Right lobe of liver (tissue), 4 donors: Measurements from ENCODE around the gene POLR2J.
"Not testable (repeated sequence)": the region's sequence is repeated elsewhere in the genome, so short reads cannot be mapped to it uniquely, and the experiment has no call there.

Experiments used
- POLR2A ChIP-seq: fragments of 450-650 bp; IDR thresholded peaks from one replicate; pipeline ENCODE4 v1.6.1; 2017; ENCODE audit warnings: antibody characterized with exemption, mild to moderate bottlenecking
- TF ChIP-seq, protein P1 (sequence below), 4 donors: fragments of 200-600 bp in 3 of 4; fragments of 450-650 bp in 1 of 4; IDR thresholded peaks; one replicate each; pipeline versions ENCODE4 v1.5.1 to v1.8.0; 2016 to 2022; ENCODE audit warnings: antibody characterized with exemption in 4 of 4, mild to moderate bottlenecking in 2 of 4
- donor health status: DM: no; HTN: no; CAD: no.
- donor health status: DM: no; HTN: no; CAD: no.
- donor health status: DM: no; HTN: yes; CAD: no.

DNA sequence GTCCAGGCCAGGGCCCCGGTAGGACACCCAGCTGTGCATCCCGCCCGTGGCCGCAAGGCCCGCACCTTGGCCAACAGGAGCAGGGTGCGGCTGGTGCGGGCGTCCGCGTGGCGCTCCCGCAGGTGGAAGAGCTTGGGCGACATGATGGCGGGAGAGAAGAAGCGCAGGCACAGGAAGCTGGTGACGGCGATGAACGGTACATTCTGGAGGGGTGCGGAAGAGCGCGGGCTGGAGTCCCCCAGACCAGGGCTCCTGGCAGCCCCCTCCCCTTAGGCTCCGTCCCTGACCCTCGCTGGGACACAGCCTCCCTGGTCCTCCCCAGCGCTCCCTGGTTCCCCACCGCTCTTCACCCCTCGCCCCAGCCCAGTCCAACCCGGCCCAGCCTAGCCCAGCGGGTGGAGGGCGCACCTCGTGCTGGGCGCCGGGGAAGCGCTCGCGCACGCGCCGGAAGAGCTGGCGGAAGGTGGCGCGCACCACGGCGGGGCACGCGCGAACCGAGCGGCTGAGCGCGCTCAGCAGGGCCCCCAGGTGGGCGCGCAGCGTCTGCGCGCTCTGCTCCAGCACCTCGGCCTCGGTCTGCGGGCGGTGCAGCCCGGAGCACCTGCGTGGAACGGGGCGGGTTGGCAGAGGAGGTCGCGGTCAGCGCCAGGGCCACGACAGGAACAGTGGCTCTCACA, 15.9 kb upstream of the POLR2J start:
- TF ChIP-seq, protein P1, sequence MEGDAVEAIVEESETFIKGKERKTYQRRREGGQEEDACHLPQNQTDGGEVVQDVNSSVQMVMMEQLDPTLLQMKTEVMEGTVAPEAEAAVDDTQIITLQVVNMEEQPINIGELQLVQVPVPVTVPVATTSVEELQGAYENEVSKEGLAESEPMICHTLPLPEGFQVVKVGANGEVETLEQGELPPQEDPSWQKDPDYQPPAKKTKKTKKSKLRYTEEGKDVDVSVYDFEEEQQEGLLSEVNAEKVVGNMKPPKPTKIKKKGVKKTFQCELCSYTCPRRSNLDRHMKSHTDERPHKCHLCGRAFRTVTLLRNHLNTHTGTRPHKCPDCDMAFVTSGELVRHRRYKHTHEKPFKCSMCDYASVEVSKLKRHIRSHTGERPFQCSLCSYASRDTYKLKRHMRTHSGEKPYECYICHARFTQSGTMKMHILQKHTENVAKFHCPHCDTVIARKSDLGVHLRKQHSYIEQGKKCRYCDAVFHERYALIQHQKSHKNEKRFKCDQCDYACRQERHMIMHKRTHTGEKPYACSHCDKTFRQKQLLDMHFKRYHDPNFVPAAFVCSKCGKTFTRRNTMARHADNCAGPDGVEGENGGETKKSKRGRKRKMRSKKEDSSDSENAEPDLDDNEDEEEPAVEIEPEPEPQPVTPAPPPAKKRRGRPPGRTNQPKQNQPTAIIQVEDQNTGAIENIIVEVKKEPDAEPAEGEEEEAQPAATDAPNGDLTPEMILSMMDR (IDR thresholded peaks at IDR 0.05): not testable (repeated sequence)
- TF ChIP-seq POLR2A: not testable (repeated sequence)
